Type B pancreatic cell (in vitro differentiated cells): ENCODE results near the gene BBOX1. TPM values are rescaled to one million over a fixed set of nuclear protein-coding genes. Genes with fewer than 3 reads are reported as not detected.

Experiments
- DNase-seq: peaks from one replicate; pipeline ENCODE4 v3.0.0; 2021; ENCODE audit warnings: mixed read lengths; ENCODE audit not compliant: unreplicated experiment; ENCODE audit errors: extremely low spot score
- H3K27ac Mint-ChIP-seq: 2 replicates; pipeline ENCODE4 v1.8.0; 2021; ENCODE audit warnings: mild to moderate bottlenecking, mixed read lengths
- H3K27me3 Mint-ChIP-seq: 2 replicates; pipeline ENCODE4 v1.8.0; 2021; ENCODE audit warnings: mixed read lengths
- H3K36me3 Mint-ChIP-seq: 2 replicates; pipeline ENCODE4 v1.8.0; 2021; ENCODE audit warnings: mixed read lengths
- H3K4me1 Mint-ChIP-seq: one replicate; pipeline ENCODE4 v1.8.0; 2021; ENCODE audit warnings: mixed read lengths; ENCODE audit not compliant: unreplicated experiment
- H3K4me3 Mint-ChIP-seq: 2 replicates; pipeline ENCODE4 v1.8.0; 2021; ENCODE audit warnings: mild to moderate bottlenecking, mixed read lengths
- H3K9me3 Mint-ChIP-seq: 2 replicates; pipeline ENCODE4 v1.8.0; 2021; ENCODE audit warnings: mixed read lengths
- CTCF ChIP-seq: fragments of 200-600 bp; sonication (generic); conservative IDR thresholded peaks from 2 replicates; pipeline ENCODE4 v1.5.0; 2021; ENCODE audit warnings: antibody characterized with exemption, mild to moderate bottlenecking
- total RNA-seq: library from RNA; stranded (reverse); gene quantifications from 2 replicates; pipeline ENCODE4 v1.2.1, GENCODE V29; 2021; ENCODE audit warnings: low replicate concordance

The BBOX1 gene
- total RNA-seq, 1 donor from 2014 or later = 0.27 TPM

- Mint-ChIP-seq H3K4me1 (no peaks in the 10 kb centered on the region), H3K36me3 (no peaks in the 10 kb centered on the region), H3K4me3 (no peak overlapping the region), H3K27ac (no peak overlapping the region), H3K27me3 (no peaks in the 10 kb centered on the region), H3K9me3 (peaks cover 11% of the 10 kb centered on the region)
- no peak for TF ChIP-seq CTCF
- DNase-seq = no peak
Observed at GRCh38 chr11:27148506-27148905, 107.9 kb downstream of the BBOX1 start.

GRCh38 chr11:27150098-27150497, 109.5 kb downstream of the BBOX1 start:
- no peak for TF ChIP-seq CTCF
- H3K27me3 Mint-ChIP-seq = no peaks in the 10 kb centered on the region
- peaks cover 6% of the 10 kb centered on the region for H3K9me3 Mint-ChIP-seq
- no peak overlapping the region for H3K27ac Mint-ChIP-seq
- no peak for DNase-seq
- H3K4me3 Mint-ChIP-seq = no peak overlapping the region
- H3K36me3 Mint-ChIP-seq = no peaks in the 10 kb centered on the region
- no peaks in the 10 kb centered on the region for H3K4me1 Mint-ChIP-seq

GRCh38 chr11:27153136-27153535, 112.5 kb downstream of the BBOX1 start:
- no peaks in the 10 kb centered on the region for H3K27me3 Mint-ChIP-seq
- H3K27ac Mint-ChIP-seq = no peak overlapping the region
- peaks cover 6% of the 10 kb centered on the region for H3K9me3 Mint-ChIP-seq
- no peaks in the 10 kb centered on the region for H3K36me3 Mint-ChIP-seq
- no peaks in the 10 kb centered on the region for H3K4me1 Mint-ChIP-seq
- no peak for TF ChIP-seq CTCF
- no peak for DNase-seq
- H3K4me3 Mint-ChIP-seq = no peak overlapping the region

GRCh38 chr11:27158456-27159334, 118.1 kb downstream of the BBOX1 start:
- Mint-ChIP-seq H3K36me3 (no peaks in the 10 kb centered on the region), H3K4me1 (no peaks in the 10 kb centered on the region), H3K9me3 (no peaks in the 10 kb centered on the region), H3K4me3 (no peak overlapping the region), H3K27ac (no peak overlapping the region), H3K27me3 (no peaks in the 10 kb centered on the region)
- TF ChIP-seq CTCF = peak; percentile 90
- DNase-seq = no peak

GRCh38 chr11:27159335-27159679, 118.7 kb downstream of the BBOX1 start:
- Mint-ChIP-seq H3K36me3 (no peaks in the 10 kb centered on the region), H3K9me3 (no peaks in the 10 kb centered on the region), H3K27ac (no peak overlapping the region), H3K27me3 (no peaks in the 10 kb centered on the region), H3K4me1 (no peaks in the 10 kb centered on the region), H3K4me3 (no peak overlapping the region)
- no peak for TF ChIP-seq CTCF
- no peak for DNase-seq
